Measurements from ENCODE around the gene DAAM2. TPM values are rescaled to one million over a fixed set of nuclear protein-coding genes. Genes with fewer than 3 reads are reported as not detected.

The DAAM2 gene
- total RNA-seq, 1 experiment from 2014 or later: not detected

- Mint-ChIP-seq H3K4me3 (ENCODE audit: unreplicated experiment) (no peak overlapping the region), H3K9me3 (ENCODE audit: unreplicated experiment) (no peaks in the 10 kb centered on the region), H3K36me3 (ENCODE audit: insufficient read depth, unreplicated experiment) (no peaks in the 10 kb centered on the region), H3K4me1 (ENCODE audit: insufficient read depth, unreplicated experiment) (no peaks in the 10 kb centered on the region), H3K27ac (ENCODE audit: low read depth, unreplicated experiment) (no peak overlapping the region), H3K27me3 (ENCODE audit: insufficient read depth, unreplicated experiment) (no peaks in the 10 kb centered on the region)
- no peak for TF ChIP-seq CTCF (IDR thresholded peaks at IDR 0.05; ENCODE audit: unreplicated experiment)
- no TSS peak for BruUV-seq (replicated peaks)
- intact Hi-C loops (cut with micrococcal nuclease): no loop called here
- DNase-seq (ENCODE audit: unreplicated experiment): no peak
- CTCF ChIA-PET: interaction anchor here (0.7 kb wide), 1 partner anchor 453 kb away, joined by 3 read pairs; no protein-coding TSS in a partner anchor
- POLR2A ChIA-PET: no interaction called here
These were observed 26.5 kb downstream of the DAAM2 start for GRCh38 chr6:39818695-39819094.

GRCh38 chr6:39819228-39819627 lies 27.1 kb downstream of the DAAM2 start:
- Mint-ChIP-seq H3K36me3 (ENCODE audit: insufficient read depth, unreplicated experiment) (no peaks in the 10 kb centered on the region), H3K27ac (ENCODE audit: low read depth, unreplicated experiment) (no peak overlapping the region), H3K27me3 (ENCODE audit: insufficient read depth, unreplicated experiment) (no peaks in the 10 kb centered on the region), H3K4me3 (ENCODE audit: unreplicated experiment) (no peak overlapping the region), H3K4me1 (ENCODE audit: insufficient read depth, unreplicated experiment) (no peaks in the 10 kb centered on the region), H3K9me3 (ENCODE audit: unreplicated experiment) (no peaks in the 10 kb centered on the region)
- DNase-seq (ENCODE audit: unreplicated experiment): no peak
- TF ChIP-seq CTCF (IDR thresholded peaks at IDR 0.05; ENCODE audit: unreplicated experiment): no peak
- intact Hi-C loops (cut with micrococcal nuclease): no loop called here
- CTCF ChIA-PET: interaction anchor here (0.7 to 1.1 kb wide), 2 partner anchors 46 to 453 kb away, joined by 3 read pairs; no protein-coding TSS in a partner anchor
- POLR2A ChIA-PET: no interaction called here
- BruUV-seq (replicated peaks): no TSS peak

- H3K4me1 Mint-ChIP-seq (ENCODE audit: insufficient read depth, unreplicated experiment): no peaks in the 10 kb centered on the region
- BruUV-seq (replicated peaks): no TSS peak
These were observed 27.5 kb downstream of the DAAM2 start for GRCh38 chr6:39819676-39820075.

GRCh38 chr6:39820553-39820952 lies 28.4 kb downstream of the DAAM2 start:
- H3K4me3 Mint-ChIP-seq (ENCODE audit: unreplicated experiment): no peak overlapping the region
- intact Hi-C loops (cut with micrococcal nuclease): no loop called here
- no peaks in the 10 kb centered on the region for H3K4me1 Mint-ChIP-seq (ENCODE audit: insufficient read depth, unreplicated experiment)
- no peaks in the 10 kb centered on the region for H3K27me3 Mint-ChIP-seq (ENCODE audit: insufficient read depth, unreplicated experiment)
- ChIA-PET POLR2A (no interaction called here), CTCF (interaction anchor here (0.7 kb wide), 1 partner anchor 178 kb away, joined by 3 read pairs; no protein-coding TSS in a partner anchor)
- H3K27ac Mint-ChIP-seq (ENCODE audit: low read depth, unreplicated experiment): no peak overlapping the region
- no peaks in the 10 kb centered on the region for H3K36me3 Mint-ChIP-seq (ENCODE audit: insufficient read depth, unreplicated experiment)
- no peak for TF ChIP-seq CTCF (IDR thresholded peaks at IDR 0.05; ENCODE audit: unreplicated experiment)
- no TSS peak for BruUV-seq (replicated peaks)
- H3K9me3 Mint-ChIP-seq (ENCODE audit: unreplicated experiment): no peaks in the 10 kb centered on the region
- no peak for DNase-seq (ENCODE audit: unreplicated experiment)

More at GRCh38 chr6:39819676-39820075, 27.5 kb downstream of the DAAM2 start:
- no peak for TF ChIP-seq CTCF (IDR thresholded peaks at IDR 0.05; ENCODE audit: unreplicated experiment)
- H3K36me3 Mint-ChIP-seq (ENCODE audit: insufficient read depth, unreplicated experiment): no peaks in the 10 kb centered on the region
- CTCF ChIA-PET: interaction anchor here (0.7 to 1.1 kb wide), 2 partner anchors 46 to 177 kb away, joined by 3 read pairs; no protein-coding TSS in a partner anchor
- DNase-seq (ENCODE audit: unreplicated experiment): no peak
- intact Hi-C loops (cut with micrococcal nuclease): no loop called here
- H3K27me3 Mint-ChIP-seq (ENCODE audit: insufficient read depth, unreplicated experiment): no peaks in the 10 kb centered on the region
- H3K4me3 Mint-ChIP-seq (ENCODE audit: unreplicated experiment): no peak overlapping the region
- no peaks in the 10 kb centered on the region for H3K9me3 Mint-ChIP-seq (ENCODE audit: unreplicated experiment)
- H3K27ac Mint-ChIP-seq (ENCODE audit: low read depth, unreplicated experiment): no peak overlapping the region
- POLR2A ChIA-PET: no interaction called here
